Measurements from ENCODE around the gene BPGM.

BPGM gene

DNA sequence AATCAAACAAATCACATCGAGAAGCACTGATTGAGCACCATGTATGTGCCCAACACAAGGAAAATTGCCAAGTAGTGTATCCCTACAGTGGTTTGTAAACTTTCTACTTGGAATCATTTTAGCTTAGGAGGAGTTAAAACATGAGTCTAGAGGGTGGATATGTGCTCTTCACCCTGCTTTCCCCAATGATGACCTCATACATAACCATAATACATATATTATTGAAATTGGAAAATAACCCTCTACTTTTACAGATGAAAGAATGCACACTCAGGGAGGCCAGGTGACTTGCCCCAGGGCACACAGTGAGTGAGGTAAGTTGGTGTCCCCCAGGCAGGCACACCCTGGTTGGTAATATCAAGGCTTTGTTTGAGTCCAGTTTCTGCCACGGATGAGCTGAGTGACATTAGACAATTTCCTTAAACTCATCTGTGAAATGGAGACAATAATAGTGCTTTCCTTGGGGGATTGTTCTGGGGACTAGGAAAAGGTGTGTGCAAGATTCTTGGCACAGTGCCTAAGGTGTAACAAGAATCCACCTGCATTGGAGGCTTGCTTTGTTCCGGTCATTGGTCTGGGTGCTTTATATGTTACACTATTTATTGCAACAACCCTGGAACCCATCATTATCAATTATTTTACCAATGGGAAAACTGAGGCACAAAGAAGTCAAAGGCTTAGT is 50.7 kb downstream of the BPGM start:
- DNase-seq (ENCODE audit: low read depth): no peak

DNA sequence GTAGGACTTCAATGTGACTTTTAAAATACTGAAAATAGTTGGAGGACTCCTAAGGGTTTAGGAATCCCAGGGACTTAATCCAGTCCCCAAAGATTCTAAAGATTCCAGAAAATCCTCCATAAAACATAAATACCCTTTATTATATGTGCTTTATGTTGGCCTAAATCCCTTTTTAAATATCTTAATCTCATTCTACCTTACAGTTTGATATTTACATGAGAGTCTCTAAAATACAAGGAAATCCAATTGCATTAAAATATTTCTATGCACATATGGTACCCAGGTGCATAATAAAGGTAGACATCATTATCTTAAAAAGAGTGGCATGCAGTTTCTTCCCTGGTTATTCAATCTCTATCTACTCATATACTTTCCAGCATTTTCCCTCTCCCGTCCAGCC is 51.8 kb downstream of the BPGM start:
- no peak for DNase-seq (ENCODE audit: low read depth)

DNA sequence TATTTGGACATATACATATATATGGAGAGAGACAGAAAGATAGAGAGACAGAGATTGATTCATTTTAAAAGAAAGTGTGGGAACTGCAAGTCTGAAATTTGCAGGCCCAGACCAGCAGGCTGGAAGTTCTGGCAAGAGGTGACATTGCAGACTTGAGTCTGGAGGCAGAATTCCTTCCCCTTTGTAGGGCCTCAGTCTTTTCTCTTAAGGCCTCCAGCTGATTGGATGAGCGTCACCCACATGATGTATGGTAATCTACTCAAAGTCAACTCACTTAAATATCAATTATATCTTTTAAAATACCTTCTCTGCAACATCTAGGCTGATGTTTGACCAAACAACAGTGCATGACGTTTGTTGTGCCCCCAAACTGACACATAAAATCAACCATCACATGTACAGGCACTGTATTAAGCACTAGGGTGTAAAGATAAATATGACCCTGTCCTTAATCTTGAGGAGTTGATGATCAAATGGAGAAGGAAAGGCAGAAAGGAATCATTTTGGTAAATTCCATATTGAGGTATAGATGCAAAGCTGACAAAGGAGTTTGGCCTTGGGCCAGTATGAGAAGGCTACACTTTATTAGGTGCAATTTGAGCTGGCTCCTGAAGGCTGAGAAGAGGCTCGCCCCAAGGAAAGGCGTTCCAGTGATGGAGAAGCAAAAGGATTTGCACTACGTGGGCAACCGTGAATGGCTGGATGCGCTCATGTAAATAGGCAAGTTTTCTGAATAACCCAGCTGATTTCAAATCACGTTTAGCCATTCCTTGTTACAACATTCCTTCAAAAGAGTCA is 52.6 kb downstream of the BPGM start:
- DNase-seq (ENCODE audit: low read depth): no peak

DNA sequence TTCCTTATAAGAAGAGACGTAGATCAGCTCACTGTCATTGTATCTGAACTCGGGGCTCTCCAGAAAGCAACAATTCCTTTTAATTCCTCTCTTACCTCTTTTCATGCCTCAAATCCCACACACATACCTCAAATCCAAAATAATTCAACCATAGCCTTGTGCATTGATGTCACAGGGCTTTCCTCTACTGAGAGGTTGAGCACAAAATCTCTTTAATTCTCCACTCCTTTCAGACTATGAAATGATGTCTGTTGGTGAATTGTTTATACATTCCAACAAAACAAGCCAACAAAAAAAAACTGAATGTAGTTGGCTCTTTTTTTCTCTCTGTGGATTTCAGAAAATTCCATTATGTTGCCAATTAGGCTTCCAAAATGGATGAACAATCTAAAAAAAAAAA is 53.2 kb downstream of the BPGM start:
- DNase-seq (ENCODE audit: low read depth): no peak

DNA sequence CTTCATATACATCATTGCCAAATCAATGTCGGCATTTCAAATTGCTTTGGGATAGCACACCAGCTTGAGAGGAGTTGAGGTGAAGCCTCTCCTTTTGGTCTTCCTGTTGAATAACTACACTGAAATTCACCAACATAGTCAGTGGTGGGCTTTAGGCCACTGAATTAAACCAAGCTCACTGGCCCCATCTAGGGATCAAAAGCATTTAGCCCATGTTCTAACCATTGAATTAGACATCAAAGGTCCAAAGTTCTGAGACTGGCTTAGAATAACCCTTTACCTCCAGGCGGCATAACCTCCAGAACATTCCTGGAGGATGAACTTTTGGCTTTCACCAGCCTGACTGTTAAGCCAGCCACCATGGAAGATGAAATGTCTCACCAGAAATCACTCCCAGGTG is 54.6 kb downstream of the BPGM start:
- DNase-seq (ENCODE audit: low read depth): peak; percentile 2

DNA sequence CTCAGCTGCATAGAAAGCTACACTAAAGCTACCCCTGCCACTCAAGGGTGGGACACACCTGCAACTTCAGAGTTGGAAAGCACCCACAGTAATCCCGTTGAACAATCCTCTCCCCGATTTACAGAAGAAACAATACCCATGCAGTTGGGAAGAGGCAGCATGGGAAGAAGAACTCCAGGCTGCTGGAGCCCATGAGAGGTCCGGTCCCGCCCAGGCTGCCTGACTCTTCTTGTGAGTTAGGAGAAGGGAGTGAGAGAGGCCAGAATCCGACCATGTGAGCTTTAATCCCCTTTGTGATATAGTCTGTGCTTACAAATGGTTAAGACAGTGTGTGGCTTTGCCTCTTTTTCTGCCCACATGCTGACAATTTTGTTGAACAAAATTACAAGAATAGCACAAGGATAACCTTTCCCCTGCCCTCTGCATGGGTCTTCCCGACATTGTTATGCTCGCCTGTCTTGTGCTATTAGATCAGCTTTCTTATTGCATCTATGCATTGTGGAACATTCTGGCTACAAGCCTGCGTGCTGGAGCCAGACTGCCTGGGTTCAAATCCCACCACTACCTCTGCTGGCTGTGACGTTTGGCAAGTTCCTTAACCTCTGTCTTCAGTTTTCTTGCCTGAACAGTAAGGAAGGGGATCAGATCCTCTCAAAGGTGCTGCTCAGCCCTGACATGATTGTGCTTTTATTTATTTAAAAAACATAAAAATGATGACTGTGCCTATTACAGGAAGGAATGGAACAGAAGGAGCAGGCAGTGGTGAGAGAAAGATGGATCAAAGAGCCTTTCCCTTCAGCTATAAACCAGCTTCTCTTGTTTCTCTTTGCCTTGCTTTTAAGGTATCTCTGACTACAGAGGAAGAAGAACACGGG is 56.0 kb downstream of the BPGM start:
- DNase-seq (ENCODE audit: low read depth): no peak

DNA sequence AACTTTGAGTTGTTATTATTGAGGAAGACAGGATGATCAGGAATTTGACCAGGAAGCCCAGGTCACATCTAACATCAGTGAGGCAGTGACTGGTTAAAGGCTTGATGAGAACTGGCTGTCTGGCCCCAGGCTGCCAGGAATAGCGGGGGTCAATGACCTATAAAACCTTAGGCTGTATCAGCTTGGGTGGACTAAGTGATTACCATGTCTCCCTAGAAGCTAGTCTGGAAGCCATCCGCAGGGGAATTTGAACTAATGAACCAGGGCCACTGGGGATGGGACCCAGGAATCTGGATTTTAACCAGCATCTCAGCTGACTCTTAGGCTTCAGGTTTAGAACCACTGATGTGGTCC is 56.6 kb downstream of the BPGM start:
- DNase-seq (ENCODE audit: low read depth): no peak

DNA sequence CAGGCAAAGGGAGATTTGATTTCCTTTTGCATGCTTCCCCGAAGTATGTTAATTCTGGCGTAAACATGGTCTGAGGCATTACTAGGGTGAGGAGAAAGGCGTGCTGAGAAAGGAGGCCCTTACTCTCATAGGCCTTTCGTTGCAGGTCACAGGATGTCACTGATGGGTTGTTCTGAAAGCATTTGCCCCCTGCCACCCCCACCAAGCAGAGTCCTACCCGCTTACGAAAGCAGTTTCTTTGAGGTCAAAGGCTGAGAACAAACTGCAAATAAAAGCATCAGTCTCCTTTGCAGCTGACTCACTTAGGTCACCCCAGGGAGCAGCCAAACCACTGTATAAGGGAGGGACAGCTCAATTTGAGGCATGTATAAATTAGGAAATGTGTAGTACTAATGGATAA is 57.1 kb downstream of the BPGM start:
- no peak for DNase-seq (ENCODE audit: low read depth)

DNA sequence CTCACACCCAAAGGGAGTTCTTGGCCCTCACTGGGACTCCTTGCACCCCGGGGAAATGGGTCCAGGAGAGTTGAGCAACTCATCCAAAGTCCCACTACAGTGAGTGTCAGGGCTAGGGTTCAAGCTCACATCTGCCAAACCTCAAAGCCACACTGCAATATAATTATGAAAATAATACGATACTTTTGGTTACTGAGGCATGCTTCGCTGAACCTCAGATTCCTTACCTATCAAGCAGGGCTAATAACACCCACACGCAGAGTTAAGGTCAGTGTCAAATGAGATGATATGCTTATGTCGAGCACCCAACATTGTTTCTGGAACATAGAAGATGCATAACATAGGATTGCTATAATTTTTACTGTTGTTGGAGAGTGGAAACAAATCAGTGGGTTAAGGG is 58.2 kb downstream of the BPGM start:
- no peak for DNase-seq (ENCODE audit: low read depth)

DNA sequence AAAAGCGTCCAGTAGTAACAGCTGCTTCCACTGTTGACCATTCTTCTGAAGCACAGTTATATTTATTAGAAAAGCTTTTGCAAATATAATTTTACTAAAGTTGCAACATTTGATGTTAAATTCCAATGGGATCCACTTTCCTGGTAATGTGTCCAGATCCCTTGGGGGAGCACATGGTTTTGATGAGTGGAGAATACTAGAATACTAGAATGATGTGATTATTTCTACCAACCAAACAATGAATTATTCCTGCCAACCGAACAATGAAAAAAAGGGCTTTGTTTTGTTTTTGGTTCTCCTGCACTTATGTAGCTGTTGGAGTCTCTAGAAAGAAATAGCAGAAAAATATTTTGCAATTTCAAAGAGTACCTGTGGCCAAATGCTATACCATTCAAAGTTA is 59.1 kb downstream of the BPGM start:
- DNase-seq (ENCODE audit: low read depth): no peak

DNA sequence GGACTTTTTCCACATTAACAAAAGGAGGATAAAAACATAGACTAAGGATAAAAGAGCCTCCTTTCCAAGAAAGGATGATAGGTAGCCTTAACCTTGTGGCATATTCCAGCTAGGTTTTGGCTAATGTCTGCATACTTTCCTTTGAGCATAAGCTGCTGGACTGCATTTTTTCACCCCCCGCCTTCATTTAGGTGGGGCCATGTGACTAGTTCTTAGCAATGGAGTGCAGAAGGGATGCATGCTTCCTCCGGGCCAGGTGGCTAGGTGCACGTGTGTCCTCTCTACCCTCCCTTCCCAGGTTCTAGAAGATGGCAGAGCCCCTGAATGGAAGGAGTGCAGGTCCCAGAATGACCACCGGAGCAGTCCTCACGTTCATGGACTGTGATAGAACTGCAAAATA is 59.8 kb downstream of the BPGM start:
- no peak for DNase-seq (ENCODE audit: low read depth)

DNA sequence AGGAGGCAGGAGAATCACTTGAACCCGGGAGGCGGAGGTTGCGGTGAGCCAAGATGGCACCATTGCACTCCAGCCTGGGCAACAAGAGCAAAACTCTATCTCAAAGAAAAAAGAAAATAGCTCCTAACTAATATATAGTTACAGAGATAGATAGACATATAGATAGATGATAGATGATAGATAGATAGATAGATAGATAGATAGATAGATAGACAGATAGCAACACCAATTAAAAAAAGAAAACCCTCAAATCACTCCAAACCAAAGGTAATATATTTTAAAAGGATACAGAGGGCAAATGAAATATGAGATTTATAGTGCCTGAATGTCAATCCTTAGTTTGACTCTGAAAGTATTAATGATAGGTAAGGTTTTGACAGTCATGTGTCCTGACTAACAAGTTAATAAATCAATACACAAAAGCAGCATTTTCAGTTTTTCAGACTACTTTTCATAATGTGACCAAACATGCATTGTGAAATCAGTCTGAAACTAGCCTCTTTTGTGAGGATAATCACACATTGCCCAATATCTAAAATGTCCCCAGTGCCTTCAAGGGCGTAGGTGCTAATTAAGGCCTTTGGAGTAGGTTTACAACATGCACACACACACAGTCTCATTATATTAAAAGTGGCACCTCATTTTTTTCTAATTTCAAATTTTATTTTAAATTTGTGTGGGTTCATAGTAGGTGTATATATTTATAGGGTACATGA is 61.2 kb downstream of the BPGM start:
- no peak for DNase-seq (ENCODE audit: low read depth)

DNA sequence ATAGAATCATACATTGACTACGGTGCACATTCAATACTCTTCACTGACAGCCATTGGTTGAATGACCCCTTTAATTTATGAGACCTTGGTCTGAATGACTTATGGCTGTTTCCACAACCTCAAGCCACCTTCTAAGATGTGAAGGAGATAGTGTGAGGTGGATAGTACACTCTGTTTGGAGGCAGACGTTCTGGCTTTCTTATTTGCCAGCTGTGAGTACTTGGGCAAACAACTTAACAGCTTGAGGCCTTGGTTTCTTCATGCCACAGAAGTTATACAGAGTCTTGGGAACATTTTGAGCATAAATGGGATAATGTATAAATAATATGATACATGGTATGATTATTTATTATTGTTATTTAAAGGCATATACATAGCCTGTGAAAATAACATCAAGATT is 62.0 kb downstream of the BPGM start:
- DNase-seq (ENCODE audit: low read depth): no peak

DNA sequence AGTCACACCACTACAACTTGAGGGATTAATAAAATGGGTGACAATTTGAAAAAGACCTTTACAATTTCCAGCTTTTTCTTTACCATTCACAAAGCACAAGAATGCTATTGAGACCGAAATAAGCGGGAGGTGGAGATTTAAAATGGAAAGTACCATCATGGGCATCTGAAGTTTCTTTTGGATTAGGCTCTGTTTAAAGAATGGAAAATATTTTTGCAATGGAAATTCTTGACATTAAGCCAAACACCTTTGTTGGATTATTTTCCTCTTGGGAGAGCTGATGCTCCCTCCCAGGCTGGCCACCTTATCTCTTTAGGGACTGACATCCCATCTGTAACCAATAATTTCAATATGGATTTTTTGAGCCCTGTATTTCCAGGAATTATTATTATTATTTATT is 62.5 kb downstream of the BPGM start:
- DNase-seq (ENCODE audit: low read depth): no peak

DNA sequence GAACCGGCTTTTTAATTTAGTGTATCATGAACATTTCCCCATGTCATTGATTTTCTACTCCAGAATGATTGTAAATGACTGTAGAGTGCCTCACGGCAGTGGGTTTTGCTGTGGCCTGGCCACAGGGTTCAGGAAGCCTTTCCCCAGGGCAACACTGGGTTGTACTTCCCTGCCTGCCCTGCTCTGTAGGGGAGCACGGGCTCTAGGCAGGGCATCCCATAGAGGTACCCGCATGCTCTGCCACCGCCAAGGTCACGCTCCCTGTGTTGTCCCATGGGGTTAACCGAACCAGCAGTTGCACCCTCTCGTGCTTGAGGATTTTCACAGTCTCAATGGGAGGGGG is 63.8 kb downstream of the BPGM start:
- DNase-seq (ENCODE audit: low read depth): no peak

DNA sequence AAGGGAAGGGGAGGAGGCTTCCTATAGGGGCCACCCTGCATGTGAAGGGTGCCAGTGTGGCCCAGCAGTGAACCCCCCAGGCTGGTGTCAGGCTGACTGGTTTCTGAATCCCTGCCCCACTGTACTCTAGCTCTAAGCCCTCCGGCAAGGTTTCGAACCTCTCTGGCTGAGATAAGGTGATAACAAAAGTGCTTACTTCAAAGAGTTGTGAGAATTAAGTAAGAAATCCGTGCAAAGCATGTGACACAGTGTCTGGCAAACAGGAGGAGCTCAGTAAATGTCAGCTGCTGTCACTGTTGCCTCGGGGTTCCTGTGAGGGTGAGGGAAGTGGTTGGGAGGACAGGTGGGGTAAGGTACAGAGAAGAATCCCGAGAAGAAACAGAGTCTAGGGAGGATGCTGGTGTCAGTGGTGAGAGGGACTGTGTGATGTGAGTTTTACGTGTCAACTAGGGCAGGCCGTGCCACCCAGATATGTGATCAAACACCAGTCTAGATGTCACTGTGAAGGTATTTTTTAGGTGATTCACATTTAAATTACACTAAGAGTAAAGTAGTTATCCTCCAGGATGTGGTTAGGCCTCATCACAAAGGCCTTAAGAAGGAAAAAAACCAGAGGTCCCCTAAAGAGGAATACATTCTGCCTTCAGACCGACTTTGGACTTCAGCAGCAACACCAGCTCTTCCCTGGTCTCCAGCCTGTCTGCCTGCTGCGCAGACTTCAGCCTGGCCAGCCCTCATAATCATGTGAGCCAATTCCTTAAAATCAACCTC is 64.4 kb downstream of the BPGM start:
- no peak for DNase-seq (ENCODE audit: low read depth)

DNA sequence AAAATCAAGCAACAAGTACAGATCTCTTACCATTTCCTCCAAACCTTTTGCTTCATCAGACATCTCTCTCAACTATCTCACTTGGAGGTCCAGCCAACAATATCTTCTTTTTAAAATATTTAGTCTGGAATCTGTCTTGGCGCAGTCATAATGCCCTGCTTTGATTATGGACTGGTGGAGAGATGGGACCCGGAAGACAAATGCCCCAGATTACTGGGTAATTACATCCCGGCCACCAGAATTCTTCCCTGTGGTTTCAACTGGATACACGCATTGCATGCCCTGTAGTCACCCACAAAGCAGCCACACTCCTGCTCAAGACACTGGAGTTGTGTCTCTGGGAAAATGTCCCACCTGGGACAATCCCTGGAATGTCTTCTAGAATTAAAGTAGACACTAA is 65.5 kb downstream of the BPGM start:
- no peak for DNase-seq (ENCODE audit: low read depth)

DNA sequence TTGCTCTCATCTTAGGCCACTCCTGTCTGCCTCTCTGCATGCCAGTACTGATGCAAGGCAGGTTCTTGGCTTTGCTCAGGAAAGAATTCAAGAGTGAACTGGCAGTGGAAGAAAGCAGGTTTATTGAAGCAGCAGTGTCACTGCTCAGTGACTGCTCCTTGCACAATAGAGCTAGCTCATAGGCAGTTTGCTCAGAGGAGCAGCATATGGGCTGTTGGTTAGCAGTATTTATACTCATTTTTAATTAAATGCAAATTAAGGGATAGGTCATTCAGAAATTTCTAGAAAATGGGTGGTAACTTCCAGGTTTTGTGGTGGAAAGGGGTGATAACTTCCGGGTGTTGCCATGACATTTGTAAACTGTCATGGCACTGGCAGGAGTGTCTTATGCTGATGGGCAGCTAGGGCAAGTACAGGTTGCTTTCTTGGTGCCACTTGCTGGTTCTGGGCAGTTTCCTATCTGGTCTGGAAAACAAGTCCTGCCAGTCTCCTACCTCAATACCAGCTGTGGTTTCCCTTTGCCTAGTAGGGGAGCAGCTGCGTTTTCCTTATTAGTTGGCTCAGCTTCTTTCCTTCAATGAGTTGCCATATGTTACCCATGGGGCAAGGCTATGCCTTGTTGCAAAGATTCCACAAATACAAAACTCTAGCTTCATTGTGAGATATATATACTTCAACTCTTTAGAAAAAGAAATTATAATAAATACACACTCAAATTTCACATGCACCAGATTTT is 68.0 kb downstream of the BPGM start:
- DNase-seq (ENCODE audit: low read depth): no peak

DNA sequence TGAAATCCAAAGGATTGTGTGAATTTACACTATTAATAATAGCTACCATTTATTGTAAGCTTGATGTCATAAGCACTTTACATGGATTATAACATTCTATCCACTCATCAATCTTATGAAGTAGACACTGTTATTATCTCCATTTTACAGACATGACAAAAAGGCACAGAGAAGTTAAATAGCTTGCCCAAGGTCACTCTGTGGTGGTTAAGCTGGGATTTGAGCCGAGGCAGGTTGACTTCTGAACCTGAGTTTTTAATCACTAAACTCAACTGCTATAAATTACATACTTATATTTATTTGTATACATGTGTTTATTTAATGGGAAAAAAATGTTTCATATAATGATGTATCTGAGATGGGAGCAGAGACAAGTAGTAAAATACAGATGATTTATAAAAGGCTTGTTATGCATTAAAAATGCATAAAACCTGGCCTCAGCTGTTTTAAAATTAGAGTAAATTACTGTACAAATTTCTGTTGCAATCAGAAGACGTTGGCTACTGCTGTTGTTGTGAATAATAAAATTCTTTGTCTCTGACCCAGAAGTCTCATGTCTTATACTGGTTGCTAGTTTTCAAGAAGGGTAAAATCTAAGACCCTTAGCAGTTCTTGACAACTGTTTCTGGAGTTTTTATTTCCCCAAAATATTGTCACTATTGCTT is 71.7 kb downstream of the BPGM start:
- DNase-seq (ENCODE audit: low read depth): no peak

Measured in CMK (cell line).